Tibial nerve (tissue), 4 donors: ENCODE measurements around the gene RASSF1. TPM values are rescaled to one million over a fixed set of nuclear protein-coding genes. Genes with fewer than 3 reads are reported as not detected.
A peak's percentile ranks its signal among the peaks of the same experiment; 100 is the strongest.

Experiments used
- DNase-seq, 2 donors: peaks; one replicate each; pipeline ENCODE4 v3.0.0-alpha.2; 2019; ENCODE audit warnings: low spot score in 2 of 2
- H3K27ac ChIP-seq, 4 donors: fragments of 200-600 bp; sonication (generic) in 3 of 4; one replicate each; pipeline ENCODE4 v1.5.1; 2017 to 2019; ENCODE audit warnings: mild to moderate bottlenecking in 1 of 4
- H3K27me3 ChIP-seq, 2 donors: fragments of 200-600 bp; sonication (generic) in 1 of 2; one replicate each; pipeline versions ENCODE4 v1.5.1 to v1.6.0; 2017 to 2019
- H3K36me3 ChIP-seq, 3 donors: fragments of 200-600 bp; sonication (generic); one replicate each; pipeline ENCODE4 v1.5.1; 2018 to 2019
- H3K4me1 ChIP-seq, 4 donors: fragments of 200-600 bp; sonication (generic) in 3 of 4; one replicate each; pipeline ENCODE4 v1.5.1; 2017 to 2019
- H3K4me3 ChIP-seq, 4 donors: fragments of 200-600 bp; sonication (generic) in 3 of 4; one replicate each; pipeline ENCODE4 v1.5.1; 2017 to 2019; ENCODE audit warnings: mild to moderate bottlenecking in 1 of 4, moderate library complexity in 1 of 4
- H3K9me3 ChIP-seq, 4 donors: fragments of 200-600 bp; sonication (generic) in 3 of 4; one replicate each; pipeline ENCODE4 v1.5.1; 2017 to 2019
- EP300 ChIP-seq, 2 donors: sonication (generic); formaldehyde crosslinking; IDR thresholded peaks; one replicate each; pipeline ENCODE4 v1.6.1; 2017; ENCODE audit warnings: antibody characterized with exemption in 2 of 2, mild to moderate bottlenecking in 1 of 2
- POLR2A ChIP-seq, 2 donors: fragments of 450-650 bp; IDR thresholded peaks; one replicate each; pipeline ENCODE4 v1.6.1; 2017; ENCODE audit warnings: antibody characterized with exemption in 2 of 2, mild to moderate bottlenecking in 2 of 2, moderate library complexity in 2 of 2
- WGBS, 2 donors: methylation state at CpG; one replicate each; pipeline ENCODE4 v1.1.5; 2018; 5-methylcytosine and 5-hydroxymethylcytosine counted together
- total RNA-seq, 4 donors: library from RNA; depleted of rRNA; stranded (reverse); fragments of >200 nt; gene quantifications; one replicate each; pipeline ENCODE4 v1.1.0, GENCODE V29; 2016
- TF ChIP-seq, protein P1 (sequence below), 5 experiments: fragments of 200-600 bp in 3 of 5; fragments of 450-650 bp in 2 of 5; sonication (generic) in 3 of 5; IDR thresholded peaks; one replicate each; pipeline ENCODE4 v1.5.1; 2016 to 2019; ENCODE audit warnings: antibody characterized with exemption in 5 of 5, mild to moderate bottlenecking in 3 of 5, moderate library complexity in 2 of 5

RASSF1 gene
- total RNA-seq, 4 donors from 2014 or later: 77.4 to 99.0 (median 82.6) TPM

DNA sequence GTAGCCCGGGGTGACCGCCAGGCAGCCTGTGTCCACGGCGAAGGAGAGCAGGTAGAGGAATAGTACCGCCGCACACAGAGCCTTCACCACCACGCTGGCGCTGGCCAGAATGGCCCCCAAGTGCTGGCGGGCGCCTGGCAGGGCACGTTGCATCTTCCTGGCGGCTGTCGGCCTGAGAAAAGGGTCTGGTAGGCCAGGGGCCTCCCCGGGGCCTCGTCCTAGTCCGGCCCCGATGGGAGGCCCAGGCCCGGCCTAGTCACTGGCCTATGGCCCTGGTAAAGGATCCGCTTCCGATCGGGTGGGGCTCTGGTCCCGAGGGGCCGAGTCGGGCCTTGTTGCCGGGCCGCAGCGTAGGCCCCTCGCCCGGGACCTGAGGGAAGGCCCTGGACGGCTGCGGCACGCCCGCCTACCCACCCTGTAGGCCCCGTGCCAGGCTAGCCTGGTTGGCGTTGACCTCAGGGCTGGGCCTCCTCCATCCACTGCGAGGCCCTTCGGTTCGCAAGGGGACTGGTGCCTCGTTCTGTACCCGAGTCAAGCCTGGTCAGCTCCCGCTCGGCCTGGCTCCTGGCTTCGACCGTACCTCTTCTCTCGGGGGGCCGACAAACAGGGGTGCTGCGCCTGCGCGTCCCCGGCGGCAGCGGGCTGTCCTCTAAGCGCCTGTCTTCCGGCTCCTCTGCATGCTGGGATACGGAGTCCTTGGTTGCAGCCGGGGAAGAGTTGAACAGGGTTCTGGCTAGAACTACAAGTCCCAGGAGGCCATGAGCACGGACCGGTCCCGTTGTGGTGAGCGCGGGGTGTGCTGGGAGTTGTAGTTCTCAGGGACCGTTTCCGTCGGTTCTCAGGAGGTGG lies 18.5 kb upstream of the RASSF1 start, which contains the start of gene TMEM115:
TMEM115 (minus strand) TSS at position 611 of the 849 bp plus-strand sequence; CDS start at position 153, 458 bp downstream.
- Histone ChIP-seq H3K27ac (peak within 1 kb of the TSS; percentile 69 to 97 (median 94)), H3K4me3 (peak within 1 kb of the TSS; percentile 82 to 98 (median 91)), H3K9me3 (no peaks in the 10 kb centered on the region), H3K36me3 (peaks cover 0 to 36% (median 12%) of the 10 kb centered on the region in 3 donors), H3K4me1 (peaks cover 8 to 46% (median 34%) of the 10 kb centered on the region in 4 donors), H3K27me3 (no peaks in the 10 kb centered on the region)
- 1 to 5% methylated on average over 14 to 50 of the region's 64 CpGs for WGBS, 2 donors
- DNase-seq: peak; percentile 94 to 97
- TF ChIP-seq, protein P1, sequence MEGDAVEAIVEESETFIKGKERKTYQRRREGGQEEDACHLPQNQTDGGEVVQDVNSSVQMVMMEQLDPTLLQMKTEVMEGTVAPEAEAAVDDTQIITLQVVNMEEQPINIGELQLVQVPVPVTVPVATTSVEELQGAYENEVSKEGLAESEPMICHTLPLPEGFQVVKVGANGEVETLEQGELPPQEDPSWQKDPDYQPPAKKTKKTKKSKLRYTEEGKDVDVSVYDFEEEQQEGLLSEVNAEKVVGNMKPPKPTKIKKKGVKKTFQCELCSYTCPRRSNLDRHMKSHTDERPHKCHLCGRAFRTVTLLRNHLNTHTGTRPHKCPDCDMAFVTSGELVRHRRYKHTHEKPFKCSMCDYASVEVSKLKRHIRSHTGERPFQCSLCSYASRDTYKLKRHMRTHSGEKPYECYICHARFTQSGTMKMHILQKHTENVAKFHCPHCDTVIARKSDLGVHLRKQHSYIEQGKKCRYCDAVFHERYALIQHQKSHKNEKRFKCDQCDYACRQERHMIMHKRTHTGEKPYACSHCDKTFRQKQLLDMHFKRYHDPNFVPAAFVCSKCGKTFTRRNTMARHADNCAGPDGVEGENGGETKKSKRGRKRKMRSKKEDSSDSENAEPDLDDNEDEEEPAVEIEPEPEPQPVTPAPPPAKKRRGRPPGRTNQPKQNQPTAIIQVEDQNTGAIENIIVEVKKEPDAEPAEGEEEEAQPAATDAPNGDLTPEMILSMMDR (IDR thresholded peaks at IDR 0.05): peak in 1 of 5 experiments; percentile 43
- peak; percentile 90 to 95 for TF ChIP-seq EP300 (IDR thresholded peaks at IDR 0.05)
- TF ChIP-seq POLR2A (IDR thresholded peaks at IDR 0.05): peak in 1 of 2 donors; percentile 73

DNA sequence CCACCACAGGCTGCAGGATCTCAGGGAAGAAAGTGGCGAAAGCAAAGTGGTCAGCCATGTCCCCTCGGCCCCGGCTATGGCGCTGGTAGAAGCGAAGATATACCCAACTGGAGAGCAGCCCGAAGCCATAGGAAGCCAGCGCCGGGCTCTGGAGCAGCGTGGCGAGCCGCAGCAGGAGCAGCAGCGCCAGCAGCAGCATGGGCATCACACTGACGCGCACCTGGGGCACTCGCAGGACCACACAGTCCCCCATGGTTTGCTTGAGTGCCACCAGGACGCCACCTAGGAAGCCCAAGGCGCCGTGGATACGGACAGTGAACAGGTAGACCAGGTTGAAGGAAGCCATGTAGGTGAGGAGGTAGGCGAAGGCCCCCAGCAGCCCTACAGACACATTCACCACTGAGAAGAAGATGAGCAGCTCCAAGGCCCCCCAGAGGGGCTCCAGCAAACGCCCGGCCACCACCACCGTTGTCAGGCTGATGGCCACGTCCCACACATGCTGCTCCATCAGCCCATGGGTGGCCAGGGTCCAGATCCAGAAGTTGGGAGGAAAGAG lies 17.8 kb upstream of the RASSF1 start:
- H3K4me1 ChIP-seq: peaks cover 8 to 50% (median 33%) of the 10 kb centered on the region in 4 donors
- peak overlapping the region; percentile 69 to 97 (median 94) for H3K27ac ChIP-seq
- H3K9me3 ChIP-seq: no peaks in the 10 kb centered on the region
- no peaks in the 10 kb centered on the region for H3K27me3 ChIP-seq
- peaks cover 0 to 43% (median 12%) of the 10 kb centered on the region in 3 donors for H3K36me3 ChIP-seq
- TF ChIP-seq EP300 (IDR thresholded peaks at IDR 0.05) (no peak), POLR2A (IDR thresholded peaks at IDR 0.05) (no peak)
- TF ChIP-seq, protein P1 (IDR thresholded peaks at IDR 0.05): no peak
- H3K4me3 ChIP-seq: peak overlapping the region; percentile 82 to 98 (median 91)
- no peak for DNase-seq
- 49 to 51% methylated on average over 22 to 23 of the region's 24 CpGs for WGBS, 2 donors

DNA sequence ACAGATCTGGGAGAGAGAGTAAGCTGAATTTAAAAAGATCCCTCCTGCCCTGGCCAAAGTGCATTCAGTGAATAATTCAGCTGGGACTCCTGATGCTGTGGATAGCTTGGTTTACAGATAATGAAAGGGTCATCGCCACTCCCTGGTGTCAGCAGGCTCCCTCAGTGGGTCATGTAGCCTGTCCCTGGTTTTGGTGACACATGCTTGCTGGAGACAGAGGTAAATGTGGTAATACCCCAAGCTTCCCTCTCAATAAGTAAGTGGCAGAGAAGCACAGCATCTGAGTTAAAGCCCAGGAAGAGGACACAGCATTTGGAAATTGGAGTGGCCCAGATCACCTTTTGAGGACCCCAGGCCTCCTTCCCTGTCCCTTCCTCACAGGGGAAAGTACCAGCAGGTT lies 16.8 kb upstream of the RASSF1 start:
- Histone ChIP-seq H3K4me3 (peak overlapping the region in 3 of 4 donors; percentile 82 to 98 (median 93)), H3K27ac (peak overlapping the region in 3 of 4 donors; percentile 33 to 97 (median 37)), H3K27me3 (no peaks in the 10 kb centered on the region), H3K9me3 (no peaks in the 10 kb centered on the region), H3K36me3 (peaks cover 0 to 51% (median 12%) of the 10 kb centered on the region in 3 donors), H3K4me1 (peaks cover 8 to 58% (median 33%) of the 10 kb centered on the region in 4 donors)
- WGBS, 2 donors: 63 to 64% methylated on average over 1 of the region's 1 CpG
- TF ChIP-seq EP300 (IDR thresholded peaks at IDR 0.05) (no peak), POLR2A (IDR thresholded peaks at IDR 0.05) (no peak)
- TF ChIP-seq, protein P1 (IDR thresholded peaks at IDR 0.05): no peak
- DNase-seq: no peak

DNA sequence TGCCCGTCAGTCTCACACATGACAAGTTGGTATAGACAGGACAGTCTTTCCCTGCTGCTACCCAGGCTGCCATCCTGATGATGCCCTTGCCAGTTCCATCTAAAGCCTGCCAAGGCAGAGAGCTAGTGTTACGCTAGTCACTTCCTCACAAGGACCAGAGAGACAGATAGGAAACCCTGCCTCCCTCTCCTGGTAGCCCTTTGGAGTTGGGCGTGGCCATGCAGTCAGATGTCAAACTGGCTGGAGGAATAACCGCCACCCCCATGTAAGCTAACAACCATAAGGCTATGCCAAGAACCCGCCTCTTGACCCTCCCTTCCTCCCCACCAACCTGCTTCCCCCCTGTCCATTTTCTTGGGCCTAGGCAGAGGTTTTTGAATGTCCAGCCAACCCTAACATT lies 15.9 kb upstream of the RASSF1 start:
- peaks cover 8 to 64% (median 36%) of the 10 kb centered on the region in 4 donors for H3K4me1 ChIP-seq
- H3K36me3 ChIP-seq: peaks cover 0 to 51% (median 12%) of the 10 kb centered on the region in 3 donors
- H3K27ac ChIP-seq: peak overlapping the region in 2 of 4 donors; percentile 24 to 97
- peak overlapping the region in 2 of 4 donors; percentile 22 to 98 for H3K4me3 ChIP-seq
- 41 to 48% methylated on average over 5 of the region's 5 CpGs for WGBS, 2 donors
- TF ChIP-seq, protein P1 (IDR thresholded peaks at IDR 0.05): no peak
- TF ChIP-seq EP300 (IDR thresholded peaks at IDR 0.05): no peak
- TF ChIP-seq POLR2A (IDR thresholded peaks at IDR 0.05): no peak
- DNase-seq: no peak
- H3K9me3 ChIP-seq: no peaks in the 10 kb centered on the region
- no peaks in the 10 kb centered on the region for H3K27me3 ChIP-seq
